ENCODE data around the gene GOPC. TPM values are rescaled to one million over a fixed set of nuclear protein-coding genes. Genes with fewer than 3 reads are reported as not detected.

Gene GOPC
- total RNA-seq, 2 donors from 2014 or later, result 20.8 to 24.7 TPM

DNA sequence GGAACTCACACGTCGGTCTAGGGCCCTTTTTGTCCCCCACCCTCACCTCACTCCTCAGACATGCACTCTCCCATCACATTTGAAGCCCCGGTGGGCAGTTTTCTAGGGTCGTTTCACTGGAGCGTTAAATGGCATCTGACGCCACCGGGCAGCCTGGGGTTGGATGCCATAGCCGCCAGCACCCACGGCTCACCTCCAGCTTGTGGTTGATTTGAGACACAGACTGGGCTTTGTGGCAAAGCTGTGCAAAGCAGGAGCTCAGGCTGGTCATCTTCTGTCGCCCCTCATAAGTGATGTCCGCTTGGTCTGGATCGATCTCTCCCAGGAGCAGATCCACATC lies 530 bp downstream of the GOPC start:
- Histone ChIP-seq H3K36me3 (no peaks in the 10 kb centered on the region), H3K4me3 (peak overlapping the region; percentile 81 to 82), H3K27ac (peak overlapping the region; percentile 90 to 93), H3K27me3 (no peaks in the 10 kb centered on the region), H3K4me1 (peaks cover 0 to 29% of the 10 kb centered on the region in 2 donors), H3K9me3 (no peaks in the 10 kb centered on the region)
- no peak for DNase-seq (ENCODE audit: low spot score)
- TF ChIP-seq, protein P1, sequence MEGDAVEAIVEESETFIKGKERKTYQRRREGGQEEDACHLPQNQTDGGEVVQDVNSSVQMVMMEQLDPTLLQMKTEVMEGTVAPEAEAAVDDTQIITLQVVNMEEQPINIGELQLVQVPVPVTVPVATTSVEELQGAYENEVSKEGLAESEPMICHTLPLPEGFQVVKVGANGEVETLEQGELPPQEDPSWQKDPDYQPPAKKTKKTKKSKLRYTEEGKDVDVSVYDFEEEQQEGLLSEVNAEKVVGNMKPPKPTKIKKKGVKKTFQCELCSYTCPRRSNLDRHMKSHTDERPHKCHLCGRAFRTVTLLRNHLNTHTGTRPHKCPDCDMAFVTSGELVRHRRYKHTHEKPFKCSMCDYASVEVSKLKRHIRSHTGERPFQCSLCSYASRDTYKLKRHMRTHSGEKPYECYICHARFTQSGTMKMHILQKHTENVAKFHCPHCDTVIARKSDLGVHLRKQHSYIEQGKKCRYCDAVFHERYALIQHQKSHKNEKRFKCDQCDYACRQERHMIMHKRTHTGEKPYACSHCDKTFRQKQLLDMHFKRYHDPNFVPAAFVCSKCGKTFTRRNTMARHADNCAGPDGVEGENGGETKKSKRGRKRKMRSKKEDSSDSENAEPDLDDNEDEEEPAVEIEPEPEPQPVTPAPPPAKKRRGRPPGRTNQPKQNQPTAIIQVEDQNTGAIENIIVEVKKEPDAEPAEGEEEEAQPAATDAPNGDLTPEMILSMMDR (IDR thresholded peaks at IDR 0.05), result no peak

DNA sequence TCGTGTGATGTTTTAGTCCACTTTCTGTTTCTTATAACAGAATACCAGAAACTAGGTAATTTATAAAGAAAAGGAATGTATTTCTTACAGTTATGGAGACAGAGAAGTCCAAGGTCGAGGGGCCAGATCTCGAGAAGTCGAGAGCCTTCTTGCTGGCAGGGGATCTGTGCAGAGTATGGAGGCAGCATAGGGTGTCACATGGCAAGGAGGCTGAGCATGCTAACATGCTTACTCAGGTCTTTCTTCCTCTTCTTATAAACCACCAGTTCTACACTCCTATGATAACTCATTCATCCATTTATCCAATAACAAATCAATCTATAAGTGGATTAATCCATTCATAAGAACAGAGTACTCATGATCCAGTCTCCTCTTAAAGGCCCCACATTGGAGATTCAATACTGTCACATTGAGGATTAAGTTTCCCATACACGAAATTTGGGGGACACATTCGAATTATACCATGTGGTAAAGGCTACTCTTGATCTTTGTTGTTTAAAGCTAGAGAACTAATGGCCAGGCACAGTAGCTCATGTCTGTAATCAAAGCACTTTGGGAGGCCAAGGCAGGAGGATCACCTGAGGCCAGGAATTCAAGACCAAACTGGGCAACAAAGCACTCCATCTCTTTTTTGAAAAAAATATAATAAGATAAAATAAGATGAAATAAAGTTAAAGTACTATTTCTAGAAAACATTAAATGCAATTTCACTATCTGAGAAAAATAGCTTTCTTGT lies 2.1 kb downstream of the GOPC start:
- no peak for DNase-seq (ENCODE audit: low spot score)
- Histone ChIP-seq H3K9me3 (no peaks in the 10 kb centered on the region), H3K4me3 (no peak overlapping the region), H3K27ac (no peak overlapping the region), H3K27me3 (no peaks in the 10 kb centered on the region), H3K4me1 (peaks cover 0 to 29% of the 10 kb centered on the region in 2 donors), H3K36me3 (no peaks in the 10 kb centered on the region)
- TF ChIP-seq, protein P1 (IDR thresholded peaks at IDR 0.05), result no peak

DNA sequence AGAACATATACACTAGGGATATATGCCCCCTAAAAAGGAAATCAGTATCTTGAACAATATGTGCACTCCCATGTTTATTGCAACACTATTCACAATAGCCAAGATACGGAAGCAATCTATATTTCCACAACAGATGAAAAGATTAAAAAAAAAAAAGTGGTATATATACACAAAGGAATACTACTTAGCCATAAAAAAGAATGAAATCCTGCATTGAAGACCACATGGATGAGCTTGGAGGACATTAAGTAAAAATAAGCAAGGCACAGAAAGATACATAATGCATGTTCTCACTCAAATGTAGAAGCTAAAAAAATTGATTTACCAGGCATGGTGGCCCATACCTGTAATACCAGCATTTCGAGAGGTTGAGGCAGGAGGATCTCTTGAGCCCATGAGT lies 4.6 kb downstream of the GOPC start:
- Histone ChIP-seq H3K36me3 (no peaks in the 10 kb centered on the region), H3K27me3 (no peaks in the 10 kb centered on the region), H3K4me1 (peaks cover 0 to 40% of the 10 kb centered on the region in 2 donors), H3K27ac (no peak overlapping the region), H3K9me3 (no peaks in the 10 kb centered on the region), H3K4me3 (no peak overlapping the region)
- TF ChIP-seq, protein P1 (IDR thresholded peaks at IDR 0.05), result no peak
- DNase-seq (ENCODE audit: low spot score), result no peak

DNA sequence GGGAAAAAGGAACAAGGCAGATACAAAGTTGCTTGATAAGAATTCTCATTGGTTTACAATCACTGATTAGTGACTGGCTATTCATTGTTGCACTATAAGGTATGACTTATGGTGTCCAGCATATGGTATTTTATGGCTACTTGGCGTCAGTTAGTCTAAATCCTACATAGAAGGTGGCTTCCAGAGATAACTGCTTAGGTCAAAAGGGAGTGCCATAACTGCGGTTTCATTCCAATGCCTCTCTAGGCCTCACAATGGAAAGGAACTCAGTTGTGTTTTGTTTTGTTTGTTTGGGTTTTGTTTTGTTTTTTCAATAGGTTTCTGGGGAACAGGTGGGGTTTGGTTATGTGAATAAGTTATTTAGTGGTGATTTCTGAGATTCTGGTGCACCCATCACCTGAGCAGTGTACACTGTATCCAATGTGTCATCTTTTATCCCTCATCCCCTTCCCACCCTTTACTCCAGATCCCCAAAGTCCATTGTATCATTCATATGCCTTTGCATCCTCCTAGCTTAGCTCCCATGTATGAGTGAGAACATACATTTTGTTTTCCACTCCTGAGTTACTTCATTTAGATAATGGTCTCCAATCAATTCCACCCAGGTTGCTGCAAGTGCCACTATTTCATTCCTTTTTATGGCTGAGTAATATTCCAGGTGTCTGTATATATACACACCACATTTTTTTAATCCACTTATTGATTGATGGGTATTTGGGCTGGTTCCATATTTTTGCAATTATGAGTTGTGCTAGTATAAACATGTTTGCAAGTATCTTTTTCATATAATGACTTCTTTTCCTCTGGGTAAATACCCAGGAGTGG lies 7.0 kb downstream of the GOPC start:
- Histone ChIP-seq H3K27me3 (no peaks in the 10 kb centered on the region), H3K27ac (no peak overlapping the region), H3K36me3 (peaks cover under 1% of the 10 kb centered on the region), H3K4me1 (peaks cover 0 to 38% of the 10 kb centered on the region in 2 donors), H3K9me3 (no peaks in the 10 kb centered on the region), H3K4me3 (no peak overlapping the region)
- no peak for DNase-seq (ENCODE audit: low spot score)
- TF ChIP-seq, protein P1 (IDR thresholded peaks at IDR 0.05), result no peak

DNA sequence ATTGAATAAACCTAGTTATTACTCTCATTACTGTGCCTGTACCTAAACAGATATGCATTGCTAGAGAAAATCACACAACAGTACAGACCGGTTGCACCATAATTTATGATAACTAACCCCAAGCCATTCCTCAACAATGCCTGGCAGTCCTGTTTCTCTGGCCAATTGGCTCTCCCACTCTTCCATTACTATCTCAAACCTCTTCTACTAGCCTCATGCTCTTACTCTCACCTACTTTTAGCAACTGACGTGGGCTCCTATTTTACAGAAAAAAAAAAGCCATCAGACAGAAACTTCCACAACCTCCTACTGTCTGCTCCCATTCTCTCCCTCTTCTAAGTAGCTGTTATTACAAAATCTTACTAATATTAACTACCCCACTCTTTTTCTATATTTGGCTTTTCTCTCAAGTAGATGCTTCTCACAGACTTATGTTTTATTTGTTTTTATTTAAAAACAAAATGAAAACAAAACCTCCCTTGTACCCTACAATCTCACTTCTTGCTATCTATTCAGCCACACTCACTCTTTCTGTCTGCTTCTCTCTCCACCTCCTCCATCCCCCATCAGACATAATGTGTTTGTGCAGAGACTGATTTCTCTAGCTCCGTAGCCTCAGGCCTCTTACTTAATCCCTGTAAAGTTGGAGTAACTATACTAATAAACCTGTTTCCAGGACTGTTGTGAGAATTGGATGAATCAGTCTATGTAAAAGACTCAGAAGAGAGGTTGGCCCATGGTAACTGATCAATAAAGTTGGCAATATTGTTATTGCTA lies 9.1 kb downstream of the GOPC start:
- H3K9me3 ChIP-seq, result no peaks in the 10 kb centered on the region
- H3K27ac ChIP-seq, result peak overlapping the region in 1 of 2 donors; percentile 50
- H3K27me3 ChIP-seq, result no peaks in the 10 kb centered on the region
- TF ChIP-seq, protein P1 (IDR thresholded peaks at IDR 0.05), result no peak
- no peak overlapping the region for H3K4me3 ChIP-seq
- no peak for DNase-seq (ENCODE audit: low spot score)
- peaks cover 0 to 27% of the 10 kb centered on the region in 2 donors for H3K4me1 ChIP-seq
- peaks cover 6% of the 10 kb centered on the region for H3K36me3 ChIP-seq

Data from right atrium auricular region (tissue), 2 donors.